C4-2B (cell line): ENCODE measurements around the gene LKAAEAR1.

ENCODE experiments used
- H3K27ac ChIP-seq: fragments of 450-650 bp; 2 replicates; pipeline ENCODE4 v1.5.1; 2017
- CTCF ChIP-seq: fragments of 450-650 bp; conservative IDR thresholded peaks from 2 replicates; pipeline ENCODE4 v1.5.1; 2017; ENCODE audit warnings: mild to moderate bottlenecking
- ZFX ChIP-seq: fragments of 450-650 bp; IDR thresholded peaks from 2 replicates; pipeline ENCODE4 v1.6.1; 2017

LKAAEAR1 gene

GRCh38 chr20:64099086-64099786, 15.0 kb upstream of the LKAAEAR1 start:
- no peak overlapping the region for H3K27ac ChIP-seq

GRCh38 chr20:64098471-64099013, 14.3 kb upstream of the LKAAEAR1 start:
- no peak for TF ChIP-seq ZFX

More at GRCh38 chr20:64099086-64099786, 15.0 kb upstream of the LKAAEAR1 start:
- TF ChIP-seq ZFX (no peak), CTCF (no peak)

GRCh38 chr20:64096535-64096934, 12.3 kb upstream of the LKAAEAR1 start:
- no peak overlapping the region for H3K27ac ChIP-seq
- TF ChIP-seq ZFX (no peak), CTCF (no peak)

More at GRCh38 chr20:64098471-64099013, 14.3 kb upstream of the LKAAEAR1 start:
- H3K27ac ChIP-seq, result no peak overlapping the region

- TF ChIP-seq ZFX (no peak), CTCF (no peak)
- H3K27ac ChIP-seq, result no peak overlapping the region
Measured at GRCh38 chr20:64095927-64096326, 11.7 kb upstream of the LKAAEAR1 start.

- TF ChIP-seq CTCF, result no peak
- no peak for TF ChIP-seq ZFX
- no peak overlapping the region for H3K27ac ChIP-seq
Measured at GRCh38 chr20:64095455-64095854, 11.3 kb upstream of the LKAAEAR1 start.

GRCh38 chr20:64093013-64093503, 8.9 kb upstream of the LKAAEAR1 start:
- H3K27ac ChIP-seq, result no peak overlapping the region
- no peak for TF ChIP-seq ZFX
- TF ChIP-seq CTCF, result no peak

GRCh38 chr20:64092258-64093012, 8.2 kb upstream of the LKAAEAR1 start:
- TF ChIP-seq ZFX, result no peak
- TF ChIP-seq CTCF, result no peak

More at GRCh38 chr20:64092258-64093012, 8.2 kb upstream of the LKAAEAR1 start:
- no peak overlapping the region for H3K27ac ChIP-seq
